ENCODE results near the gene TMEM79.

DNA sequence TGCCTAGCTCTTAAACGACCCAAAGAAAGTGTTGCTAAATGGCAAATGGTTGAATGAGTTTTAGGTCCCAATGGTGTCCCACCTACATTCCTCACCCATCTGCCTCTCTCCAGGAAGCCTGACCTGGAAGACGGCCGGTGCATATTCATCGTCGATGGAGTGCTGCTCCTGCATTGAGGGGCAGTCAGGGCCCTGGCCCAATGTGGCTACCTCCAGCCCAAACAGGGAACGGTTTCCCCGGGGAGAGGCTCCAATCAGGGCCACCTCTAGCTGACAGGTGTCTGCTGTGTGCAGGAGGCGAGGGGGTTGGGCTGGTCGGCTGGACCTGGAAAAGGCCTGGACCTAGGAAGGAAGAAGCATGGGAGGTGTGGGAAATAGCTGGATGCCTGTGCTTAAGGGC, 9.8 kb downstream of the TMEM79 start:
- TF ChIP-seq, protein P1, sequence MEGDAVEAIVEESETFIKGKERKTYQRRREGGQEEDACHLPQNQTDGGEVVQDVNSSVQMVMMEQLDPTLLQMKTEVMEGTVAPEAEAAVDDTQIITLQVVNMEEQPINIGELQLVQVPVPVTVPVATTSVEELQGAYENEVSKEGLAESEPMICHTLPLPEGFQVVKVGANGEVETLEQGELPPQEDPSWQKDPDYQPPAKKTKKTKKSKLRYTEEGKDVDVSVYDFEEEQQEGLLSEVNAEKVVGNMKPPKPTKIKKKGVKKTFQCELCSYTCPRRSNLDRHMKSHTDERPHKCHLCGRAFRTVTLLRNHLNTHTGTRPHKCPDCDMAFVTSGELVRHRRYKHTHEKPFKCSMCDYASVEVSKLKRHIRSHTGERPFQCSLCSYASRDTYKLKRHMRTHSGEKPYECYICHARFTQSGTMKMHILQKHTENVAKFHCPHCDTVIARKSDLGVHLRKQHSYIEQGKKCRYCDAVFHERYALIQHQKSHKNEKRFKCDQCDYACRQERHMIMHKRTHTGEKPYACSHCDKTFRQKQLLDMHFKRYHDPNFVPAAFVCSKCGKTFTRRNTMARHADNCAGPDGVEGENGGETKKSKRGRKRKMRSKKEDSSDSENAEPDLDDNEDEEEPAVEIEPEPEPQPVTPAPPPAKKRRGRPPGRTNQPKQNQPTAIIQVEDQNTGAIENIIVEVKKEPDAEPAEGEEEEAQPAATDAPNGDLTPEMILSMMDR (conservative IDR thresholded peaks at IDR 0.05; ENCODE audit: low read depth in 2 of 2), result no peak
- TF ChIP-seq EZH2phosphoT487 (IDR thresholded peaks at IDR 0.05; ENCODE audit: unreplicated experiment) (no peak), EZH2 (IDR thresholded peaks at IDR 0.05; ENCODE audit: low read depth, unreplicated experiment) (no peak), JUNB (IDR thresholded peaks at IDR 0.05; ENCODE audit: unreplicated experiment) (no peak), POLR2AphosphoS5 (IDR thresholded peaks at IDR 0.05; ENCODE audit: low read depth) (no peak)
- TF ChIP-seq, protein P2, sequence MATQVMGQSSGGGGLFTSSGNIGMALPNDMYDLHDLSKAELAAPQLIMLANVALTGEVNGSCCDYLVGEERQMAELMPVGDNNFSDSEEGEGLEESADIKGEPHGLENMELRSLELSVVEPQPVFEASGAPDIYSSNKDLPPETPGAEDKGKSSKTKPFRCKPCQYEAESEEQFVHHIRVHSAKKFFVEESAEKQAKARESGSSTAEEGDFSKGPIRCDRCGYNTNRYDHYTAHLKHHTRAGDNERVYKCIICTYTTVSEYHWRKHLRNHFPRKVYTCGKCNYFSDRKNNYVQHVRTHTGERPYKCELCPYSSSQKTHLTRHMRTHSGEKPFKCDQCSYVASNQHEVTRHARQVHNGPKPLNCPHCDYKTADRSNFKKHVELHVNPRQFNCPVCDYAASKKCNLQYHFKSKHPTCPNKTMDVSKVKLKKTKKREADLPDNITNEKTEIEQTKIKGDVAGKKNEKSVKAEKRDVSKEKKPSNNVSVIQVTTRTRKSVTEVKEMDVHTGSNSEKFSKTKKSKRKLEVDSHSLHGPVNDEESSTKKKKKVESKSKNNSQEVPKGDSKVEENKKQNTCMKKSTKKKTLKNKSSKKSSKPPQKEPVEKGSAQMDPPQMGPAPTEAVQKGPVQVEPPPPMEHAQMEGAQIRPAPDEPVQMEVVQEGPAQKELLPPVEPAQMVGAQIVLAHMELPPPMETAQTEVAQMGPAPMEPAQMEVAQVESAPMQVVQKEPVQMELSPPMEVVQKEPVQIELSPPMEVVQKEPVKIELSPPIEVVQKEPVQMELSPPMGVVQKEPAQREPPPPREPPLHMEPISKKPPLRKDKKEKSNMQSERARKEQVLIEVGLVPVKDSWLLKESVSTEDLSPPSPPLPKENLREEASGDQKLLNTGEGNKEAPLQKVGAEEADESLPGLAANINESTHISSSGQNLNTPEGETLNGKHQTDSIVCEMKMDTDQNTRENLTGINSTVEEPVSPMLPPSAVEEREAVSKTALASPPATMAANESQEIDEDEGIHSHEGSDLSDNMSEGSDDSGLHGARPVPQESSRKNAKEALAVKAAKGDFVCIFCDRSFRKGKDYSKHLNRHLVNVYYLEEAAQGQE (IDR thresholded peaks at IDR 0.05; ENCODE audit: unreplicated experiment), result no peak
- TF ChIP-seq, protein P3, sequence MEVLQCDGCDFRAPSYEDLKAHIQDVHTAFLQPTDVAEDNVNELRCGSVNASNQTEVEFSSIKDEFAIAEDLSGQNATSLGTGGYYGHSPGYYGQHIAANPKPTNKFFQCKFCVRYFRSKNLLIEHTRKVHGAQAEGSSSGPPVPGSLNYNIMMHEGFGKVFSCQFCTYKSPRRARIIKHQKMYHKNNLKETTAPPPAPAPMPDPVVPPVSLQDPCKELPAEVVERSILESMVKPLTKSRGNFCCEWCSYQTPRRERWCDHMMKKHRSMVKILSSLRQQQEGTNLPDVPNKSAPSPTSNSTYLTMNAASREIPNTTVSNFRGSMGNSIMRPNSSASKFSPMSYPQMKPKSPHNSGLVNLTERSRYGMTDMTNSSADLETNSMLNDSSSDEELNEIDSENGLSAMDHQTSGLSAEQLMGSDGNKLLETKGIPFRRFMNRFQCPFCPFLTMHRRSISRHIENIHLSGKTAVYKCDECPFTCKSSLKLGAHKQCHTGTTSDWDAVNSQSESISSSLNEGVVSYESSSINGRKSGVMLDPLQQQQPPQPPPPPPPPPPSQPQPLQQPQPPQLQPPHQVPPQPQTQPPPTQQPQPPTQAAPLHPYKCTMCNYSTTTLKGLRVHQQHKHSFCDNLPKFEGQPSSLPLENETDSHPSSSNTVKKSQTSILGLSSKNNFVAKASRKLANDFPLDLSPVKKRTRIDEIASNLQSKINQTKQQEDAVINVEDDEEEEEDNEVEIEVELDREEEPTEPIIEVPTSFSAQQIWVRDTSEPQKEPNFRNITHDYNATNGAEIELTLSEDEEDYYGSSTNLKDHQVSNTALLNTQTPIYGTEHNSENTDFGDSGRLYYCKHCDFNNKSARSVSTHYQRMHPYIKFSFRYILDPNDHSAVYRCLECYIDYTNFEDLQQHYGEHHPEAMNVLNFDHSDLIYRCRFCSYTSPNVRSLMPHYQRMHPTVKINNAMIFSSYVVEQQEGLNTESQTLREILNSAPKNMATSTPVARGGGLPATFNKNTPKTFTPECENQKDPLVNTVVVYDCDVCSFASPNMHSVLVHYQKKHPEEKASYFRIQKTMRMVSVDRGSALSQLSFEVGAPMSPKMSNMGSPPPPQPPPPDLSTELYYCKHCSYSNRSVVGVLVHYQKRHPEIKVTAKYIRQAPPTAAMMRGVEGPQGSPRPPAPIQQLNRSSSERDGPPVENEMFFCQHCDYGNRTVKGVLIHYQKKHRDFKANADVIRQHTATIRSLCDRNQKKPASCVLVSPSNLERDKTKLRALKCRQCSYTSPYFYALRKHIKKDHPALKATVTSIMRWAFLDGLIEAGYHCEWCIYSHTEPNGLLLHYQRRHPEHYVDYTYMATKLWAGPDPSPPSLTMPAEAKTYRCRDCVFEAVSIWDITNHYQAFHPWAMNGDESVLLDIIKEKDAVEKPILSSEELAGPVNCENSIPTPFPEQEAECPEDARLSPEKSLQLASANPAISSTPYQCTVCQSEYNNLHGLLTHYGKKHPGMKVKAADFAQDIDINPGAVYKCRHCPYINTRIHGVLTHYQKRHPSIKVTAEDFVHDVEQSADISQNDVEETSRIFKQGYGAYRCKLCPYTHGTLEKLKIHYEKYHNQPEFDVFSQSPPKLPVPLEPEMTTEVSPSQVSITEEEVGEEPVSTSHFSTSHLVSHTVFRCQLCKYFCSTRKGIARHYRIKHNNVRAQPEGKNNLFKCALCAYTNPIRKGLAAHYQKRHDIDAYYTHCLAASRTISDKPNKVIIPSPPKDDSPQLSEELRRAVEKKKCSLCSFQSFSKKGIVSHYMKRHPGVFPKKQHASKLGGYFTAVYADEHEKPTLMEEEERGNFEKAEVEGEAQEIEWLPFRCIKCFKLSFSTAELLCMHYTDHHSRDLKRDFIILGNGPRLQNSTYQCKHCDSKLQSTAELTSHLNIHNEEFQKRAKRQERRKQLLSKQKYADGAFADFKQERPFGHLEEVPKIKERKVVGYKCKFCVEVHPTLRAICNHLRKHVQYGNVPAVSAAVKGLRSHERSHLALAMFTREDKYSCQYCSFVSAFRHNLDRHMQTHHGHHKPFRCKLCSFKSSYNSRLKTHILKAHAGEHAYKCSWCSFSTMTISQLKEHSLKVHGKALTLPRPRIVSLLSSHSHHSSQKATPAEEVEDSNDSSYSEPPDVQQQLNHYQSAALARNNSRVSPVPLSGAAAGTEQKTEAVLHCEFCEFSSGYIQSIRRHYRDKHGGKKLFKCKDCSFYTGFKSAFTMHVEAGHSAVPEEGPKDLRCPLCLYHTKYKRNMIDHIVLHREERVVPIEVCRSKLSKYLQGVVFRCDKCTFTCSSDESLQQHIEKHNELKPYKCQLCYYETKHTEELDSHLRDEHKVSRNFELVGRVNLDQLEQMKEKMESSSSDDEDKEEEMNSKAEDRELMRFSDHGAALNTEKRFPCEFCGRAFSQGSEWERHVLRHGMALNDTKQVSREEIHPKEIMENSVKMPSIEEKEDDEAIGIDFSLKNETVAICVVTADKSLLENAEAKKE (CRISPR knock-in tag; IDR thresholded peaks at IDR 0.05), result no peak

Data from GM23338 (cell line).